ENCODE measurements around the gene PDGFD. TPM values are rescaled to one million over a fixed set of nuclear protein-coding genes. Genes with fewer than 3 reads are reported as not detected.

Gene PDGFD
- total RNA-seq, 1 donor from 2014 or later = 21.9 TPM

GRCh38 chr11:104046331-104046730 is 117.6 kb downstream of the PDGFD start:
- H3K27me3 ChIP-seq = no peaks in the 10 kb centered on the region
- no peaks in the 10 kb centered on the region for H3K4me1 ChIP-seq
- H3K36me3 ChIP-seq = no peaks in the 10 kb centered on the region
- TF ChIP-seq CTCF (IDR thresholded peaks at IDR 0.05) (no peak), POLR2AphosphoS5 (IDR thresholded peaks at IDR 0.05; ENCODE audit: insufficient read depth in 1 of 2, low read depth in 1 of 2) (no peak), POLR2A (IDR thresholded peaks at IDR 0.05) (no peak)
- H3K27ac ChIP-seq = no peak overlapping the region
- H3K9me3 ChIP-seq = no peaks in the 10 kb centered on the region
- no peak overlapping the region for H3K4me3 ChIP-seq
- intact Hi-C loops (cut with DNase I) = no loop called here
- no peak for DNase-seq (ENCODE audit: extremely low spot score in 2 of 2)

- no peaks in the 10 kb centered on the region for H3K27me3 ChIP-seq
- no peaks in the 10 kb centered on the region for H3K4me1 ChIP-seq
- no peak for DNase-seq (ENCODE audit: extremely low spot score in 2 of 2)
- no peak overlapping the region for H3K27ac ChIP-seq
- TF ChIP-seq POLR2A (IDR thresholded peaks at IDR 0.05) (no peak), CTCF (IDR thresholded peaks at IDR 0.05) (no peak), POLR2AphosphoS5 (IDR thresholded peaks at IDR 0.05; ENCODE audit: insufficient read depth in 1 of 2, low read depth in 1 of 2) (no peak)
- no peaks in the 10 kb centered on the region for H3K36me3 ChIP-seq
- no peaks in the 10 kb centered on the region for H3K9me3 ChIP-seq
- intact Hi-C loops (cut with DNase I) = no loop called here
- H3K4me3 ChIP-seq = no peak overlapping the region
These were observed 120.2 kb downstream of the PDGFD start for GRCh38 chr11:104043678-104044239.

- intact Hi-C loops (cut with DNase I) = no loop called here
- no peaks in the 10 kb centered on the region for H3K27me3 ChIP-seq
- no peak overlapping the region for H3K4me3 ChIP-seq
- no peak for DNase-seq (ENCODE audit: extremely low spot score in 2 of 2)
- H3K27ac ChIP-seq = no peak overlapping the region
- no peaks in the 10 kb centered on the region for H3K9me3 ChIP-seq
- no peaks in the 10 kb centered on the region for H3K4me1 ChIP-seq
- no peaks in the 10 kb centered on the region for H3K36me3 ChIP-seq
- TF ChIP-seq POLR2AphosphoS5 (IDR thresholded peaks at IDR 0.05; ENCODE audit: insufficient read depth in 1 of 2, low read depth in 1 of 2) (no peak), CTCF (IDR thresholded peaks at IDR 0.05) (no peak), POLR2A (IDR thresholded peaks at IDR 0.05) (no peak)
These were observed 120.8 kb downstream of the PDGFD start for GRCh38 chr11:104043142-104043541.

GRCh38 chr11:104041792-104042191 is 122.2 kb downstream of the PDGFD start:
- H3K4me1 ChIP-seq = no peaks in the 10 kb centered on the region
- H3K36me3 ChIP-seq = no peaks in the 10 kb centered on the region
- H3K9me3 ChIP-seq = no peaks in the 10 kb centered on the region
- no peak for DNase-seq (ENCODE audit: extremely low spot score in 2 of 2)
- no peak overlapping the region for H3K4me3 ChIP-seq
- TF ChIP-seq CTCF (IDR thresholded peaks at IDR 0.05) = no peak
- TF ChIP-seq POLR2A (IDR thresholded peaks at IDR 0.05) = no peak
- TF ChIP-seq POLR2AphosphoS5 (IDR thresholded peaks at IDR 0.05; ENCODE audit: insufficient read depth in 1 of 2, low read depth in 1 of 2) = no peak
- no peaks in the 10 kb centered on the region for H3K27me3 ChIP-seq
- intact Hi-C loops (cut with DNase I) = no loop called here
- no peak overlapping the region for H3K27ac ChIP-seq

- Histone ChIP-seq H3K4me1 (no peaks in the 10 kb centered on the region), H3K9me3 (no peaks in the 10 kb centered on the region), H3K4me3 (no peak overlapping the region), H3K27me3 (no peaks in the 10 kb centered on the region), H3K36me3 (no peaks in the 10 kb centered on the region), H3K27ac (no peak overlapping the region)
- TF ChIP-seq CTCF (IDR thresholded peaks at IDR 0.05) = no peak
- no peak for TF ChIP-seq POLR2A (IDR thresholded peaks at IDR 0.05)
- TF ChIP-seq POLR2AphosphoS5 (IDR thresholded peaks at IDR 0.05; ENCODE audit: insufficient read depth in 1 of 2, low read depth in 1 of 2) = no peak
- intact Hi-C loops (cut with DNase I) = no loop called here
- no peak for DNase-seq (ENCODE audit: extremely low spot score in 2 of 2)
These were observed 127.0 kb downstream of the PDGFD start for GRCh38 chr11:104036995-104037394.
